Measurements from ENCODE around the gene HIGD2A. TPM values are rescaled to one million over a fixed set of nuclear protein-coding genes. Genes with fewer than 3 reads are reported as not detected.
A peak's percentile ranks its signal among the peaks of the same experiment; 100 is the strongest.

The HIGD2A gene
- total and polyA plus RNA-seq, 2 donors (not counting 3 experiments of a cell fraction or from before 2014, with no cell fraction given), result 96.2 to 210 TPM

DNA sequence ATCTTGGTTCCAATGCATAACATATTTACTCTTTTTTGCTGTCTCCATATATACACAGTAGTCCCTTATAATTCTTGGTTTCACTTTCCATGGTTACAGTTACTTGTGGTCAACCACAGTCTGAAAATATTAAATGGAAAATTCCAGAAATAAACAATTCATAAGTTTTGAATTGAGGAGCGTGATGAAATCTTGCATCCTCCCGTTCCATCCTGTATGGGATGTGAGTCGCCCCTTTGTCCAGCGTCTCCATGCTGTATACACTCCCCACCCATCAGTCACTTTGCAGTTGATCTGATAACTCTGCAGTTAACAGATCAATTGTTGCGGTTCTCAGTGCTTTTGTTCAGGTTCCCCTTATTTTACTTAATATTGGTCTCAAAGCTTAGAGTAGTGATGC, 48.1 kb downstream of the HIGD2A start:
- no peaks in the 10 kb centered on the region for H4K20me1 ChIP-seq (replicated peaks; ENCODE audit: control insufficient read depth, extremely low read depth, insufficient read depth, low read length)
- peak overlapping the region; percentile 82 for H3K4me2 ChIP-seq (ENCODE audit: insufficient read depth, low read length)
- POLR2A ChIA-PET, result no interaction called here
- FAIRE-seq, result peak; percentile 21
- intact Hi-C loops (cut with micrococcal nuclease), result loop anchor here (1.0 kb wide), 2 partner anchors 12 to 20 kb away; partner anchors contain the start of genes CLTB and FAF2
- CTCF ChIA-PET, result no interaction called here
- H3K4me3 ChIP-seq (replicated peaks in 1 of 3; ENCODE audit: insufficient read depth in 1 of 3, low read depth in 1 of 3, low read length in 3 of 3), result peak overlapping the region in 1 of 3 experiments; percentile 32
- H3K9ac ChIP-seq (replicated peaks; ENCODE audit: extremely low read depth, insufficient read depth, low read length), result peak overlapping the region; percentile 71
- TF ChIP-seq POLR2A (IDR thresholded peaks at IDR 0.05; ENCODE audit: low read depth, low read length), result no peak
- no peak for TF ChIP-seq FOS (IDR thresholded peaks at IDR 0.05; ENCODE audit: borderline replicate concordance, insufficient read depth, low read length)
- no peak for TF ChIP-seq POLR2AphosphoS5 (IDR thresholded peaks at IDR 0.05; ENCODE audit: insufficient read depth, low read depth, low read length)
- TF ChIP-seq GATA2 (IDR thresholded peaks at IDR 0.05; ENCODE audit: insufficient read depth, insufficient read length, low read depth, low read length), result no peak
- no peak for TF ChIP-seq EZH2 (IDR thresholded peaks at IDR 0.05; ENCODE audit: borderline replicate concordance, low read depth, low read length, severe bottlenecking)
- TF ChIP-seq MYC (IDR thresholded peaks at IDR 0.05; ENCODE audit: low read depth, low read length), result no peak
- TF ChIP-seq, protein P1, sequence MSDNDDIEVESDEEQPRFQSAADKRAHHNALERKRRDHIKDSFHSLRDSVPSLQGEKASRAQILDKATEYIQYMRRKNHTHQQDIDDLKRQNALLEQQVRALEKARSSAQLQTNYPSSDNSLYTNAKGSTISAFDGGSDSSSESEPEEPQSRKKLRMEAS (IDR thresholded peaks at IDR 0.05; ENCODE audit: insufficient read depth, insufficient read length), result no peak
- TF ChIP-seq, protein P2, sequence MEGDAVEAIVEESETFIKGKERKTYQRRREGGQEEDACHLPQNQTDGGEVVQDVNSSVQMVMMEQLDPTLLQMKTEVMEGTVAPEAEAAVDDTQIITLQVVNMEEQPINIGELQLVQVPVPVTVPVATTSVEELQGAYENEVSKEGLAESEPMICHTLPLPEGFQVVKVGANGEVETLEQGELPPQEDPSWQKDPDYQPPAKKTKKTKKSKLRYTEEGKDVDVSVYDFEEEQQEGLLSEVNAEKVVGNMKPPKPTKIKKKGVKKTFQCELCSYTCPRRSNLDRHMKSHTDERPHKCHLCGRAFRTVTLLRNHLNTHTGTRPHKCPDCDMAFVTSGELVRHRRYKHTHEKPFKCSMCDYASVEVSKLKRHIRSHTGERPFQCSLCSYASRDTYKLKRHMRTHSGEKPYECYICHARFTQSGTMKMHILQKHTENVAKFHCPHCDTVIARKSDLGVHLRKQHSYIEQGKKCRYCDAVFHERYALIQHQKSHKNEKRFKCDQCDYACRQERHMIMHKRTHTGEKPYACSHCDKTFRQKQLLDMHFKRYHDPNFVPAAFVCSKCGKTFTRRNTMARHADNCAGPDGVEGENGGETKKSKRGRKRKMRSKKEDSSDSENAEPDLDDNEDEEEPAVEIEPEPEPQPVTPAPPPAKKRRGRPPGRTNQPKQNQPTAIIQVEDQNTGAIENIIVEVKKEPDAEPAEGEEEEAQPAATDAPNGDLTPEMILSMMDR (IDR thresholded peaks at IDR 0.05; ENCODE audit: extremely low read depth in 1 of 2, insufficient read depth in 1 of 2, low read depth in 1 of 2, low read length in 2 of 2), result no peak
- TF ChIP-seq JUN (IDR thresholded peaks at IDR 0.05; ENCODE audit: borderline replicate concordance, insufficient read depth, insufficient read length, low read depth), result no peak
- H2AFZ ChIP-seq (ENCODE audit: low read depth, low read length), result peak overlapping the region; percentile 86
- H3K4me1 ChIP-seq (ENCODE audit: control insufficient read depth, extremely low read depth, insufficient read depth, low read length), result peaks cover 24% of the 10 kb centered on the region
- no peaks in the 10 kb centered on the region for H3K79me2 ChIP-seq (ENCODE audit: control insufficient read depth, insufficient read depth, low read length)
- H3K27me3 ChIP-seq (ENCODE audit: control insufficient read depth in 2 of 2, insufficient read depth in 2 of 2, low read length in 2 of 2), result no peaks in the 10 kb centered on the region
- dilution Hi-C loops (cut with MboI; ENCODE audit: extremely low pct_ligation_motif_present, low sequenced_read_pairs), result no loop called here
- no peaks in the 10 kb centered on the region for H3K9me1 ChIP-seq (replicated peaks; ENCODE audit: control insufficient read depth, extremely low read depth, insufficient read depth, low read length)
- DNase-seq (ENCODE audit: low read depth, low spot score), result peak; percentile 47
- H3K9me3 ChIP-seq (replicated peaks; ENCODE audit: control insufficient read depth, insufficient read depth, low read length), result no peaks in the 10 kb centered on the region
- no TSS peak for BruUV-seq (replicated peaks)
- H3K36me3 ChIP-seq (ENCODE audit: control insufficient read depth in 2 of 2, extremely low read depth in 1 of 2, insufficient read depth in 2 of 2, low read length in 2 of 2), result no peaks in the 10 kb centered on the region
- H3K27ac ChIP-seq (ENCODE audit: insufficient read depth, low read depth, low read length), result peak overlapping the region; percentile 68
